Left kidney (tissue), 2 donors: ENCODE measurements around the gene ATP6V1G1. TPM values are rescaled to one million over a fixed set of nuclear protein-coding genes. Genes with fewer than 3 reads are reported as not detected.
"Not testable (repeated sequence)": the region's sequence is repeated elsewhere in the genome, so short reads cannot be mapped to it uniquely, and the experiment has no call there.

ENCODE experiments used
- DNase-seq: peaks from one replicate; pipeline ENCODE4 v3.0.0-alpha.2; 2013
- polyA plus RNA-seq: library from polyadenylated mRNA; unstranded; fragments of 120-200 nt; gene quantifications from one replicate; pipeline ENCODE4 v1.2.1, GENCODE V29; 2013; ENCODE audit not compliant: insufficient read length

ATP6V1G1 gene
- polyA plus RNA-seq, 1 donor, result 211 TPM

- DNase-seq, result no peak
These were observed 13.1 kb upstream of the ATP6V1G1 start for GRCh38 chr9:114574438-114574837.

DNA sequence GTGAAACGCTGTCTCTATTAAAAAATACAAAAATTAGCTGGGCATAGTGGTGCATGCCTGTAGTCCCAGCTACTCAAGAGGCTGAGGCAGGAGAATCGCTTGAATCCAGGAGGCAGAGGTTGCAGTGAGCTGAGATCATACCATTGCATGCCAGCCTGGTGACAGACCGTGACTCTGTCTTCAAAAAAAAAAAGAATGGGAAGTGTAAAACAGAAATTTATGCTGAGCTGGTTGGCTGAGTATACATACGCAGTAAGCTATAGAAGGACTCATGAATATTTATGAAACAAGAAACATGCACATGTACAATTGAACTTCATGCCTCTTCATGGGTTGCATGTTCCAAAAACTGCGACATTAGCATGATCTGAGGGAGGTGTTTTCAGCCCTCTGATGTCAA lies 10.8 kb upstream of the ATP6V1G1 start:
- not testable (repeated sequence) for DNase-seq

DNA sequence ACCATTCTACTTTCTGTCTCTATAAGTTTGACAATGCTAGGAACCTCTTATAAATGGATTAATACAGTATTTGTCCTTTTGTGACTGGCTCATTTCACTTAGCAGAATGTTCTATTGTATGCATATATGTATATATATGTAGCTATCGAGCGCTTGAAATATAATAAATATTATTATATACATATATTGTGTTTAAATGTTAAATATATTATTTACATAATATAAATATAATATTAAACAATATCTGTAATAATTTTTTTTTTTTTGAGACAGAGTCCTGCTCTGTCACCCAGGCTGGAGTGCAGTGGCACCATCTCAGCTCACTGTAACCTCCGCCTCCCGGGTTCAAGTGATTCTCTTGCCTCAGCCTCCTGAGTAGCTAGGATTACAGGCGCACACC lies 9.4 kb upstream of the ATP6V1G1 start:
- not testable (repeated sequence) for DNase-seq

DNA sequence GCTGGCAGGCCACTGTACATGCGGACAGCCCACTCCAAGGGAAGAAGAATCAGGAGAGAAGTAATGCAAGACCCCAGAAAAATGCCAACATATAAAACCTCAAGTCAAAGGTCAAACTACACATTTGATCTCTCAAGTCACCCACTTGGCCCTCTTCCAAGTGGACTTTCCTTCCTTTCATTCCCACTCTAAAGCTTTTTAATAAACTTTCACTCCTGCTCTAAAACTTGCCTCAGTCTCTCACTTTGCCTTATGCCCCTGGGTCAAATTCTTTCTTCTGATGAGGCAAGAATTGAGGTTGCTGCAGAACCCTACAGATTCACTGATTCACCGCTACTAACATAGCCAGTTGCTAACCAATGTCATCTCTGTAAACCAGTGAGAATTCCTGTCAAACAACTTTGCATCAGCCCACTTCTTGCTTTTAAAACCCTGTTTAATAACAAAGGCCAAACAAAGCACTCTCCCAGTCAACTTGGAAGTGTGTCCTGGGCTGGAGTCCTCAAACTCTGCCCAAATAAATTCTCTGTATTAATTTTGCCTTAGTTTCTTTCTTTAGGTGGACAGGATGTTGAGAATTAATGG lies 6.9 kb upstream of the ATP6V1G1 start:
- DNase-seq, result no peak

DNA sequence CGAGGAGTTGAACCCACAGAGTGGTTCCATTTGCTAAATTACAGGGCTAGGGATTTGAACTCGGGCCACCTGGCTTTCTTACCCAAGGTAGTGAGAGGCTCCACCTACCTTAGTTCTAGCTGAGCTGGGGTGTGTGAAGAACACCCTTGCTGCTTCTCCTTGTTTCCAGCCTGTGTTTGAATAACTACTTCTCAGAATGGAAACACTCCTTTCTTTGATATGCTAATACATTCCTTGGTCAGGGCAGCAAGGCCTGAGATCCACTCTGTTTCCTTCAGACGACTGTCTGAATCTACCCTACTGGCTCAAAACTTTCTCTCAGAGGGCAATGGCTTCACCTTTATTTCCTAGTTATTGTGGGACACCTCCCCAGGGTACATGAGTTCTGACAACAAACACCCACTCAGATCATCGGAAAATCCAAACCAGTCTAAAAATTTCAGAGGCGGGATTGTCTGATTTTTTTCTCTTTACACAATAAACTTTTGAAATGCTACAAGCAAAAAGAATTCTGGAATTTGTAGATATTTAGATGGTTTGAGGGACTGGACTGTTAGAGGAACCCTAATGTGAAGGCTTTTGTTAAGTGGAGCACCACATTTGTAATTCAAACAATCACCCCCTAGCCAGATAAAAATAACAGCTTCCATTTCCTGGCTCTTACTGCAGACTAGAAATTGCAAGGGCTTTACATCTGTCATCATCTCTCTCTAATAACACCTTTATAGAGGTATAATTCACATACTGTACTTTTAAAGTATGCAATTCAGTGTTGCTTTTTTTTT lies 4.0 kb upstream of the ATP6V1G1 start:
- DNase-seq, result no peak

DNA sequence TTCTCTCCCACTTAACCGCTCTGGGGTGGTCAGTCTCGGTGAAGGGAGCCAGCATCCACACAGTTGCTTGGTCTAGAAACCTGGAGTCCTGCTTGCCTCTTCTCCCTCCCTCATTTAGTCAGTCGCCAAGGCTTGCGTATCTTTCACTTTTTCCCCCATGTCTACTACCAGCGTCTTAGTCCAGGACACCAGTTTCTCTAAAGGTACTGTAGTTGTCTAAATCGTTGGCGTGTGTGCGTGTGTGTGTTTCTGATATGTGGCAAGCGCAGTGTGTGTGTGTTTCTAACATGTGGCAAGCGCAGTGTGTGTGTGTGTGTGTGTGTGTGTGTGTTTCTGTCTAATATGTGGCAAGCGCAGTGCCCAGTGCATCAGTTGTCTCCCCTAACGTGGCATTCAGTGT lies 641 bp downstream of the ATP6V1G1 start:
- DNase-seq, result no peak

- DNase-seq, result no peak
These were observed 1.3 kb downstream of the ATP6V1G1 start for GRCh38 chr9:114588651-114589526.

- no peak for DNase-seq
These were observed 2.8 kb downstream of the ATP6V1G1 start for GRCh38 chr9:114590328-114590727.

GRCh38 chr9:114591291-114591787 lies 3.8 kb downstream of the ATP6V1G1 start:
- DNase-seq, result no peak

DNA sequence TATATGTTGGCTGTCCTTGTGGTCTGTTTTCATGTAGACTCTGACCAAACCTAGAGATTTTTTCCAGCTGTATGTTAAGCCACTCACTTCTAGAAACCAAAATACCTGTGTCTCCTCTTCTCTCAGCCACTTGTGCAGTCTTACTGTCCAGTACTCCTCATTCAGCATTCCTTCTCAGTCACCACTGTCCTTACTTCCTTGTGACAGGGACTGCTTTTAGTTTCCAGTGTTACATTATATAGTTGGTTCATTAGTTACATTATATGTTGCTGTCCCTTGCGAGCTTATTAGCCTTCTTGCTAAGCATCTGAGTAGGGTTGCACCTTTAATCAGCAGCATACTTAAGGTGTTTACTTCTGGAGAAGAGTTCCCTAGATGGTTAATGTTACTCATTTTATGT lies 4.3 kb downstream of the ATP6V1G1 start:
- no peak for DNase-seq

DNA sequence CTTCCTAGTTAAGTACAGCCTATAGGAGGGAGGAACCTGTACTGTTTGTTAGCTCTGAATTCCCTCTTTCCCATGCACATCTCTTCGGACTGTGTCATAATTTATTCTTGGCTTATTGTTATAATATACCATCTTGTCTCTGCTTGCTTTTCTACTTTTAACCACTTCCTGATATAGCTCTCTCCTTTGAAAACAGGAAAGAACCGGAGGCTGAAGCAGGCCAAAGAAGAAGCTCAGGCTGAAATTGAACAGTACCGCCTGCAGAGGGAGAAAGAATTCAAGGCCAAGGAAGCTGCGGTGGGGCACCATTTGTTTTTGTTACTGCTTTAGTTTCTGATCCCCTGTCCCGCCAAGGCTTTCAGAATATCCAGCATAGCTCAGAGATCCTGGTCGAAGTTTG lies 4.8 kb downstream of the ATP6V1G1 start:
- DNase-seq, result no peak

- DNase-seq, result no peak
These were observed 6.6 kb downstream of the ATP6V1G1 start for GRCh38 chr9:114594136-114594535.

DNA sequence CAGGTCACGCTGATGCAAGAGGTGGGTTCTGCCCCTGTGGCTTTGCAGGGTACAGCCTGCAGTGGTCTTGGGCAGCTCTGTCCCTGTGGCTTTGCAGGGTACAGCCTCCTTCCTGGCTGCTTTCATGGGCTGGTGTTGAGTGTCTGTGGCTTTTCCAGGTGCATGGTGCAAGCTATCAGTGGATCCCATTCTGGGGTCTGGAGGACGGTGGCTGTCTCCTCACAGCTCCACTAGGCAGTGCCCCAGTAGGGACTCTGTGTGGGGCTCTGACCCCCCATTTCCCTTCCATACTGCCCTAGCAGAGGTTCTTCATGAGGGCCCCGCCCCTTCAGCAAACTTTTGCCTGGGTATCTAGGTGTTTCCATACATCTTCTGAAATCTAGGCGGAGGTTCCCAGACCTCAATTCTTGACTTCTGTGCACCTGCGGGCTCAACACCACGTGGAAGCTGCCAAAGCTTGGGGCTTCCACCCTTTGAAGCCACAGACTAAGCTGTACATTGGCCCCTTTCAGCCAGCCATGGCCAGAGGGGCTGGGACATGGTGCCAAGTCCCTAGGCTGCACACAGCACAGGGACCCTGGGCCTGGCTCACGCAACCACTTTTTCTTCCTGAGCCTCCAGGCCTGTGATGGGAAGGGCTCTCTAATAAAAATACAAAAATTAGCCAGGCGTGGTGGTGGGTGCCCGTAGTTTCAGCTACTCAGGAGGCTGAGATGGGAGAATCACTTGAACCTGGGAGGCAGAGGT lies 13.1 kb downstream of the ATP6V1G1 start:
- DNase-seq, result not testable (repeated sequence)

GRCh38 chr9:114601787-114602186 lies 14.2 kb downstream of the ATP6V1G1 start:
- not testable (repeated sequence) for DNase-seq

GRCh38 chr9:114602620-114603019 lies 15.1 kb downstream of the ATP6V1G1 start:
- no peak for DNase-seq

- no peak for DNase-seq
These were observed 15.7 kb downstream of the ATP6V1G1 start for GRCh38 chr9:114603248-114603647.

DNA sequence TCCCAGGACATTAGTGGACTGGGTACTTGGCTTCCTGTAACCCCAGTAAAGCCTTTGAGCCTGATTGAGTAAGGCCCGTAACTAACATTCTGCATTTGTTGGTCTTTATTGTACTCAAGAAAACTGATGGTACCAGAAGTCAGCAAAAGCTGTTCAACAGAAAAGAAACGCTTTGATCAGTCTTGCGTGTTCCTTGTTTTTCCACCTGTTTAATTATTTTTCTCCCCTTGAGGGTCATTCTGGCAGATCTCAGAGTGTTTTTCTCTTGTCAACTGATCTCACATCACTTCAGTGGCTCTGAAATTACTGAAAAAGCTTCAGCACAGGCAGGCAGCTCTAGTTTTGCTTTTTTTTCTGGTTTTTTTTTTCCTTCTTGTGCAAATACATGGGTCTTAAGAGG lies 17.4 kb downstream of the ATP6V1G1 start:
- DNase-seq, result peak; percentile 62

GRCh38 chr9:114606068-114606467 lies 18.5 kb downstream of the ATP6V1G1 start:
- DNase-seq, result no peak

DNA sequence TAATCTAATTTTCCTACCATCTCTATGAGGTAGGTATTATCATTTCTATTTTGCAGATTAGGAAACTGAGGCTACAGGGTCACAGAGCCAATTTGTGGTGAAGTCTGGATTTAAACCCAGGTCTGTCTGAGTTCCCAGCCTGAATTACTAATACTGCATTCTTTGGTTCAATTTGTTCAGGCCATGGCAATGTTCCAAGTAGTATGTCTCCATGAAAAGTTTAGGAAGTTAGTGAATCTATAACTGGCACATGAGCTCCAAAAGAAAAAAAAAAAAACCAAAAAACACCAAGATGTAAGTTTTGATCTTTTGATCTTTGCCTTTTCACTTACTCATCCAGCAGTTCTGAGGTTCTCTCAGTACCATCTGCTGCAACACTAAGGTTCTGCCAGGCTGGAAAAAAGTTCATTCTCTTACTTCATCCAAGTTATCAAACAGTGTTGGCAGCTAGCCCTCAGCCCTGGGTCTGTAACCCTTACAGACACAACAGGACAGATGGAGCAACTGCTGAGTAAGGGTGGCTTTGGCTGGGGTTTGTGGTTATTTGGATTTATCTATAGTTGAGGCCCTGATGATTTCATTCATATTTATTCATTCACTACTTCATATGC lies 19.1 kb downstream of the ATP6V1G1 start:
- no peak for DNase-seq

DNA sequence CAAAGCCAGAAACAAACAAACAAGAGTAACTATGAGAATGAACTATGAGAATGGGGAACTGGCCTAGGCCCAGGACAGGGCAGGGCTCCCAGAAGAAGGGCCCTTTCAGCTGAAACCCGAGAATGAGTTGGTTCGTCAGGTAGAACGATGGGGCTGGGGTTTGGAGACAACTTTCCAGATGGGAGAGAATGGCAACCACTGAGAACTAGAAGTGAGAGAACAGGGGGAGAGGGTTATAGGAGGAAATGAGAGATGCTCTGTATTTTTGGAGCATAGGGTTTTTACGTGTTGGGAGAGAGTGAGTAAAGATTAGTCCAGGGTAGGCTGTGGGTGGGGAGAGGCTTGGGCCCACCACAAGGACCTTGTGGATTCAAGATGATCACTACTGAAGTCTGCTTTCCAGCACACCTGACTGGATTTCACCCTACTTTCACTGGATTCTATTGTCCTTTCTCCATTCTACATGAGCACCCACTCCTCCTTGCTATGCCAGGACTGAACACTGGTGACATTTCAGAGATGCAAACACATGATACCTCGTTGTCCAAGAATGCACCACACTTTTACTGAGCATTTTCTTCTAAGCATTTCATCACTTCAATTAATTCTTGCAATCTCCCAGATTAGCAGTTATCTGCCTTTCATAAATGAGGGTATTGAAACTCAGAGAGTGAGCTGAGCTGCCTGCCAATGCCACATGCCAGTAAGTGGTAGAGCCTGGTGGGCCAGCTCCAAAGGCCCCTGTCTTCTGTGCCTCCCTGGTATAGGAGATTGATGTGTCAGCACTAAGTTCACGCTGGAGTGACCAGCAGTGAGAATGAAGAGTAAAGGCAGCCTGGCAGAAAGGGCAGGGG lies 20.3 kb downstream of the ATP6V1G1 start:
- no peak for DNase-seq

DNA sequence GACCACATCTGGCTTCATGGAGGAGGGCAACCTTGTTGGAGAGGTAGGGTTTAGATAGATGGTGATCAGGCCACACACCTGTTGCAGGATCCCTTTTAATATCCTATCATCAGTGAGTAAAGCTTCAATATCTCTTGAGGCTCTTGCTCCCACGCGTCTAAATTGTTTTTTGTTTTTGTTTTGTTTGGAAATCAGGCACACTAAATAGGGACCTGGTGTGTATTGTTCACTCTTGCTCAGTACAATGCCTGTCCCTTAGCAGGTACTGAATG lies 20.9 kb downstream of the ATP6V1G1 start:
- no peak for DNase-seq
